Neural progenitor cell (in vitro differentiated cells): Measurements from ENCODE around the gene PDE5A.

Experiments
- EZH2 ChIP-seq: fragments of 200-600 bp; sonication (generic); IDR thresholded peaks from 2 replicates; pipeline ENCODE4 v1.6.1; 2017; ENCODE audit warnings: antibody characterized with exemption, mild to moderate bottlenecking, moderate library complexity
- EZH2phosphoT487 ChIP-seq: fragments of 200-600 bp; sonication (generic); IDR thresholded peaks from 2 replicates; pipeline ENCODE4 v1.6.1; 2017; ENCODE audit warnings: antibody characterized with exemption
- TF ChIP-seq, protein P1 (sequence below): fragments of 200-600 bp; sonication (generic); IDR thresholded peaks from 2 replicates; pipeline ENCODE4 v1.5.1; 2017; ENCODE audit warnings: antibody characterized with exemption, mild to moderate bottlenecking

DNA sequence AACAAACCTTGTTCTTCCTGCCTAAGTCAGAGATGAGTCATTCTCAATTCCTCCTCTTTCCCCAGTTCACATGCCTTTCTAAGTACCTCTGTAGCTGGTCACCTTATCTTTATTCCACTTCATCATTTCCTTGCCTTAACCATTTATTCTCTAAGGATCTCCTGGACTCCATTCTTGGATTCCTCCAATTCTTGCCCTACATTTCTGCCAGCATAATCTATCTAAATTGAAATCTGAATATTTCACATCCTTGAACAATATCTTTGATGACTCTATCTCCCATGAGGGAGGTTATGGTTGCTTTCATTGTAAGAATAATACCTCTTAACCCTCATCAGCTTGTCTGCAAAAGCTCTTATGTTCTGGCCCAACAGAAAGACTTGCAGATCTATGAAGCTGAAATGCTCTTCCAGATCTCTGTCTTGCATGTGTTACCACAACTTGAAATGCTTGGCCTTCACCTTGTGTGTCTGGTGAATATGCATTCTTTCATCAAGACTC, 28.6 kb upstream of the PDE5A start:
- TF ChIP-seq, protein P1, sequence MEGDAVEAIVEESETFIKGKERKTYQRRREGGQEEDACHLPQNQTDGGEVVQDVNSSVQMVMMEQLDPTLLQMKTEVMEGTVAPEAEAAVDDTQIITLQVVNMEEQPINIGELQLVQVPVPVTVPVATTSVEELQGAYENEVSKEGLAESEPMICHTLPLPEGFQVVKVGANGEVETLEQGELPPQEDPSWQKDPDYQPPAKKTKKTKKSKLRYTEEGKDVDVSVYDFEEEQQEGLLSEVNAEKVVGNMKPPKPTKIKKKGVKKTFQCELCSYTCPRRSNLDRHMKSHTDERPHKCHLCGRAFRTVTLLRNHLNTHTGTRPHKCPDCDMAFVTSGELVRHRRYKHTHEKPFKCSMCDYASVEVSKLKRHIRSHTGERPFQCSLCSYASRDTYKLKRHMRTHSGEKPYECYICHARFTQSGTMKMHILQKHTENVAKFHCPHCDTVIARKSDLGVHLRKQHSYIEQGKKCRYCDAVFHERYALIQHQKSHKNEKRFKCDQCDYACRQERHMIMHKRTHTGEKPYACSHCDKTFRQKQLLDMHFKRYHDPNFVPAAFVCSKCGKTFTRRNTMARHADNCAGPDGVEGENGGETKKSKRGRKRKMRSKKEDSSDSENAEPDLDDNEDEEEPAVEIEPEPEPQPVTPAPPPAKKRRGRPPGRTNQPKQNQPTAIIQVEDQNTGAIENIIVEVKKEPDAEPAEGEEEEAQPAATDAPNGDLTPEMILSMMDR: no peak
- TF ChIP-seq EZH2phosphoT487 (no peak), EZH2 (no peak)
